Transverse colon (tissue), 3 donors: ENCODE results near the gene PRTN3.

ENCODE experiments used
- EP300 ChIP-seq: sonication (generic); formaldehyde crosslinking; IDR thresholded peaks from one replicate; pipeline ENCODE4 v1.6.1; 2017; ENCODE audit warnings: antibody characterized with exemption, low read depth
- POLR2A ChIP-seq: fragments of 450-650 bp; IDR thresholded peaks from one replicate; pipeline ENCODE4 v1.6.1; 2016; ENCODE audit warnings: antibody characterized with exemption, mild to moderate bottlenecking, moderate library complexity
- TF ChIP-seq, protein P1 (sequence below), 5 experiments: fragments of 200-600 bp in 3 of 5; fragments of 450-650 bp in 2 of 5; sonication (generic) in 3 of 5; IDR thresholded peaks; 1 replicate in 2 of 5; 2 replicates in 3 of 5; pipeline ENCODE4 v1.5.1; 2016 to 2017; ENCODE audit warnings: antibody characterized with exemption in 5 of 5, inconsistent platforms in 3 of 5, mild to moderate bottlenecking in 2 of 5, moderate library complexity in 1 of 5

GRCh38 chr19:855142-855541 lies 14.3 kb downstream of the PRTN3 start:
- TF ChIP-seq EP300 (no peak), POLR2A (no peak)
- TF ChIP-seq, protein P1, sequence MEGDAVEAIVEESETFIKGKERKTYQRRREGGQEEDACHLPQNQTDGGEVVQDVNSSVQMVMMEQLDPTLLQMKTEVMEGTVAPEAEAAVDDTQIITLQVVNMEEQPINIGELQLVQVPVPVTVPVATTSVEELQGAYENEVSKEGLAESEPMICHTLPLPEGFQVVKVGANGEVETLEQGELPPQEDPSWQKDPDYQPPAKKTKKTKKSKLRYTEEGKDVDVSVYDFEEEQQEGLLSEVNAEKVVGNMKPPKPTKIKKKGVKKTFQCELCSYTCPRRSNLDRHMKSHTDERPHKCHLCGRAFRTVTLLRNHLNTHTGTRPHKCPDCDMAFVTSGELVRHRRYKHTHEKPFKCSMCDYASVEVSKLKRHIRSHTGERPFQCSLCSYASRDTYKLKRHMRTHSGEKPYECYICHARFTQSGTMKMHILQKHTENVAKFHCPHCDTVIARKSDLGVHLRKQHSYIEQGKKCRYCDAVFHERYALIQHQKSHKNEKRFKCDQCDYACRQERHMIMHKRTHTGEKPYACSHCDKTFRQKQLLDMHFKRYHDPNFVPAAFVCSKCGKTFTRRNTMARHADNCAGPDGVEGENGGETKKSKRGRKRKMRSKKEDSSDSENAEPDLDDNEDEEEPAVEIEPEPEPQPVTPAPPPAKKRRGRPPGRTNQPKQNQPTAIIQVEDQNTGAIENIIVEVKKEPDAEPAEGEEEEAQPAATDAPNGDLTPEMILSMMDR (IDR thresholded peaks at IDR 0.05) = no peak
